Fibroblast of mammary gland (primary cell): Measurements from ENCODE around the gene CEACAM18.

Source experiments
- DNase-seq: peaks from one replicate; pipeline ENCODE4 v3.0.0-alpha.2; 2010; ENCODE audit warnings: low read depth
- H3K4me3 ChIP-seq: 2 replicates; pipeline ENCODE4 v1.5.1; 2011; ENCODE audit warnings: low read depth, mild to moderate bottlenecking, low read length, moderate library complexity; ENCODE audit not compliant: control insufficient read depth
- CTCF ChIP-seq: conservative IDR thresholded peaks from 2 replicates; pipeline ENCODE4 v1.5.1; 2011; ENCODE audit warnings: low read depth, low read length, inconsistent platforms; ENCODE audit not compliant: control insufficient read depth, insufficient read depth

The CEACAM18 gene

GRCh38 chr19:51478381-51479234, at the start of gene CEACAM18:
TSS of gene CEACAM18 (plus strand) at chr19:51478539.
- H3K4me3 ChIP-seq: no peak within 1 kb of the TSS
- TF ChIP-seq CTCF: no peak
- DNase-seq: no peak

DNA sequence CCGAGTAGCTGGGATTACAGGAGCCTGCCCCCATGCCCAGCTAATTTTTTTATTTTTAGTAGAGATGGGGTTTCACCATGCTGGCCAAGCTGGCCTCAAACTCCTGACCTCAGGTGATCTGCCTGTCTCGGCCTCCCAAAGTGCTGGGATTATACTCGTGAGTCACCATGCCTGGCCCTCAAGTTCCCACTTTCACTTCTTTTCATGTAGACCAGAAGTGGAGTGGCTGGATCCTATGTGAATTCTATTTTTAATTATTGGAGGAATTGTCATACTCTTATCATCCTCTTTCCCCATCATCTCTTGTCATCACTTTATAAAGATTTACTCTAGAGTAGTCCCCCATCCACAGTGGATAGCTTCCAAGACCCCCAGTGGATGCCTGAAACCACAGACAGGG, 48.1 kb upstream of the CEACAM18 start:
- no peak for DNase-seq
- TF ChIP-seq CTCF: no peak
- H3K4me3 ChIP-seq: no peak overlapping the region

DNA sequence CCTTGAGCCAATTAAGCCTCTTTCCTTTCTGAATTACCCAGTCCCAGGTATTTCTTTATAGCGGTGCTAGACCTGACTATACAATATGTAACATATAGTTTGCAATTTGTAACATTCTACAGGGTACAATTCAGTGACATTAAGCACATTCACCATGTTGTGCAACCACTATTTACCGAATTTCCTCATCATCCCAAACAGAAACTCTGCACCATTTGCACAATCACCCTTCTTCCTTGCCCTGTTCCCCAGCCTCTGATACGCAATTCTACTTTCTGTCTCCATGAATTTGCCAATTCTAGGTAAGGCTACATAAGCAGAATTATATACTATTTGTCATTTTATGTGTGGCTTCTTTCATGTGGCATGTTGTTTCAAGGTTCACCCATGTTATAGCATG, 47.2 kb upstream of the CEACAM18 start:
- DNase-seq: no peak
- no peak overlapping the region for H3K4me3 ChIP-seq
- TF ChIP-seq CTCF: no peak

GRCh38 chr19:51433043-51433442, 45.3 kb upstream of the CEACAM18 start:
- TF ChIP-seq CTCF: no peak
- H3K4me3 ChIP-seq: no peak overlapping the region
- no peak for DNase-seq

DNA sequence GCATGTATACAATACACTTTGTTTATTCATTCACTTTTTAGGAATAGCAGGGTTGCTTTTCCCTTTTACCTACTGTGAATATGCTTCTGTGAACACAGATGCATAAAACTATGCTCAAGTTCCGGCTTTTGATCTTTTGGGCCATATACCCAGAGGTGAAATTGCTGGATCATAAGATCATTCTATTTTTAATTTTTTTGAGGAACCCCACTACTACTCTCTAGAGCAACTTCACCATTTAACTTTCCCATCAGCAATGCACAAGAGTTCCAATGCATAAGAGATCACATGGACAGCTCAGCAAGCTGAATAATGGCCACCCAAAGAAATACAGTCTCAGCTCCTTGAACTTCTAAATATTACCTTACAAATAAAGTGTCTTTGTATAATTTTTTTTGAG, 43.9 kb upstream of the CEACAM18 start:
- DNase-seq: no peak
- no peak overlapping the region for H3K4me3 ChIP-seq
- TF ChIP-seq CTCF: no peak

DNA sequence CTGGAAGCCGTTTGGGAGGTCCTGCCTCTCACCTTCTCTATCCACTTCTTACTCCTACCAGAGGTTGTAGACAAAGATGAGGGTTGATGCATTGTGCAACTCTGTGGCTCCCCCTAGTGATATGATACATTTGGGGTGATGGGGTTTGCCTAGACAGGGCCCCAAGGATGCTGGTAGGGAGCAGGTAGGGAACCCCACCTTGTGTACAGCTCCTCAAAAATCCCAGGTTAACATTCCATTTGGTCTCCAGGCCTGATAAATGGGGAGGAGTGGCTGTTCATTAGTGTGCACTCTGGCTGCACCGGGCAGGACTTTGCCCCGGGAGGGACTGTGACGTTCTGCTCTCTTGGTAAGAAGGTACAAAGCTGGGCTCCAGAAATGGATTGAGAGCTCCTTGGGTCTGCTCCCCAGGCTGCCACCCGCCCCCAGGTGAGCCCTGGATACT, 39.3 kb upstream of the CEACAM18 start:
- peak; percentile 39 for TF ChIP-seq CTCF
- DNase-seq: peak; percentile 16
- H3K4me3 ChIP-seq: no peak overlapping the region
